NCI-H1092 (cell line): ENCODE results near the gene LUC7L.
"Not testable (repeated sequence)": the region's sequence is repeated elsewhere in the genome, so short reads cannot be mapped to it uniquely, and the experiment has no call there.

Source experiments
- DNase-seq: peaks from one replicate; lab custom pipeline; 2025; lab: John Stamatoyannopoulos, UW

LUC7L gene

DNA sequence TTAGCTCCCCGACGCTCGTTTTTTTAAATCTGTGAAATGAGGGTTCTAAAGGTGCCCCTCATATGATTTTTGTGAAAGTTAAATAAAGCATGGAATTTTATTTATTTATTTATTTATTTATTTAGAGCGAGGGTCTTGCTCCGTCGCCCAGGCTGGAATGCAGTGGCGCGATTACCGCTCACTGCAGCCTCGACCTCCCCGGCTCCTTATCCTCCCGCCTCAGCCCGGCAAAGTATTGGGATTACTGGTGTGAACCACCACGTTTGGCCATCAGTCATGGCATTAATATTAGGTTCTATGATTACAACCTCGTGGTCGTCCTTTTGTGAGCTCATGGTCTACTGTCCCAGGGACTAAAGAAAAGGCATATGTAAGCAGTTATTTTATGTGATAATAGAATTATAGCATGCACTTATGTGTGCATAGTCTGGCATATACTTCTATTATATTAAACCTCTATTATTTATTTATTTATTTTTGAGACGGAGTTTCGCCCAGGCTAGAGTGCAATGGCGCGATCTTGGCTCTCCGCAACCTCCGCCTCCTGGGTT lies 557 bp upstream of the LUC7L start:
- DNase-seq, result no peak

DNA sequence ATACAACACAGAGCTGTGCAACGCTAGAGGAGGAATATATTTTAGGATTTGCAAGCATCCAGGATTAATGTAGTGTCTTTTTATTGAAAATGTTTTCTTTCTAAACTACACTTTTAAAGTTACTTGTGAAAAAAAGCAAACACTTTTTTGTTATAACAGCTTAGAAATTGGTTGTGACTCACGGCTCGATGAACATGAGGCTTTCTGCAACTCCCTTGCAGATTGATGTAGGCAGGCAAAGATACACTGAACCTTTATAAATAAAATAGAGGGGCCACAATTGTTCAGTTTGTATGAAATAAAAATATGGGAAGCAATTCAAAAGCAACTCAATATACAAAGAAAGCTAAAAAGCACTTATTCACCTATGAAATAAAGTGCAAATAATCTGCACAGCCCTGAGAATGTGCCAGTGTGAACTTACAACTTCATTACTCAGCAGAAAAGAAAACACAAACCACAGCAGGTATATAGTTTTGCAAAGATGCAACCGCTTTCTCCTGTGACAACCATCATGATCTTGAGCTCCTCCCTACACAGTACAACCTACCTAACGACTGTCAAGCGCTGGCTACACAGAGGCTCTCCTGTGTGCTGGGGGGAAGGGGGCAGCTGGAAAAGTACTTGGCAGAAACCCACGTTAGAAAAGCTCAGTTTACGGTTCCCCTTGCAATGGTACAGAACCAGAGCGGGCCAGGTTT lies 948 bp downstream of the LUC7L start:
- no peak for DNase-seq

DNA sequence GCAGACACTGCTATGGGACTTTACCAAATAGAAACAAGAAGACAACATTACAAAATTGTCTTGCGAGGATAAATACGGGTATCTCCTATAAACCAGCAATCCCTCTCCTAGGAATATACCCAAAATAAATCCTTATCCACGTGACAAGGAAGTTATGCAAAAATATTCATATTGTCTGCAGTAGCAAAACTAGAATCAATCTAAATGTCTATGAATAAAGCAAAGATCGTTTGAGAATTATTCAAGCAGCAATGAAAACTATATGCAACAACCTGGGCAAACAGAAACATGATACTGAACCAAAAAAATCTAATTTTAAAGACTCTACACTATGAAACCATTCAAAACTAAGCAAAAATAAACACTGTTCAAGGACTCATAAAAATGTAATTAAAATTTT lies 9.2 kb downstream of the LUC7L start:
- no peak for DNase-seq

DNA sequence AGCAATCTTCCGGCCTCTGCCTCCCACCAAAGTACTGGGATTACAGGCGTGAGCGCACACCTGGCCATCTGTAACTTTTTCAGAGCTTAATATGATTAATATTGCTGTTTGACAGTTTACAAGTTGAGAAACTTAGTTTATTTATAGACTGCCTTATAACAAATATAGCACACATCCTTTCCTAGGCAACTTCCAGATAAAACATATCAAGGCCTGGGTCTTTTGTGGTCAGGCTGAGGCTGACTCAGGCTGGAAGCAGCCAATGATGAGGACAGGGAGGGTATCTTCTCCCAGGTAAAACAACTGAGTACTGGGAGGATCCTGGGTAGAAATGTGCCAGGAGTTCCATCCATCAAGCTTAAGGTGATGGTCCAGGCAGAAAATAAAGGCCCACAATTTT lies 16.2 kb downstream of the LUC7L start:
- DNase-seq, result no peak

DNA sequence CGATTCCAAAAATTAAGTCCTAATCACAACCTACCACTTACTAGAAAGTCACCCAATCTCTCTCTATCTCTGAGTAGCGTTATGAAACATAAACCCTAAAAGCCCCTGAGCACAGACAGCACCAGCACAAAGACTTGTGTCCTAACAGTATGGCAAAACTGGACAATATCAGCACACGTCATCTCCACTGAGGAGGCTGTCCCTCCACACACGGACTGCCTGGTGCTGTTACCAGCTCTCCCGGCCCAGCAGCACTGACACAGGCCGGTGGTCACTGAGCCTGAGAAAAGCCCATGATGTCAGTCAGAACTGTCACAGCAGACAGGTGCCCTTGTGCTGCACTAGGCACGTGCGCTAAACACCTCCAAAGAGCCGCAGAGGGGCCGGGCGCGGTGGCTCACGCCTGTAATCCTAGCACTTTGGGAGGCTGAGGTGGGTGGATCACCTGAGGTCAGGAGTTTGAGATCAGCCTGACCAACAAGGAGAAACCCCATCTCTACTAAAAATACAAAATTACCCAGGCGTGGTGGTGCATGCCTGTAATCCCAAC lies 17.5 kb downstream of the LUC7L start:
- DNase-seq, result not testable (repeated sequence)

DNA sequence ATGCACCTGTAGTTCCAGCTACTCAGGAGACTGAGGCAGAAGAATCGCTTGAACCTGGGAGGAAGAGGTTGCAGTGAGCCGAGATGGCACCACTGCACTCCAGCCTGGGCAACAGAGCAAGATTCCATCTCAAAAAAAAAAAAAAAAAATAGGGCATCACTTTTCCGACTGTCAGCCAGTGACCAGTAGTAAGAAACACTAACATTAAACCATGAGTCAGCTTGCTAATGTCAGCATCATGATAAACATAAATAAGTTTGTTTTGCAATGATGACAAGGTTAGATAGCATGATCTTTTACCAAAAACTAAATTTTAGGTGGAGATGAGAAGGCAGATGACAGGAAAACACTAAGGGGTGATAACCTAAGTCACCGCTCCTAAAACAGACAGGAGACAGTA lies 19.9 kb downstream of the LUC7L start:
- not testable (repeated sequence) for DNase-seq

DNA sequence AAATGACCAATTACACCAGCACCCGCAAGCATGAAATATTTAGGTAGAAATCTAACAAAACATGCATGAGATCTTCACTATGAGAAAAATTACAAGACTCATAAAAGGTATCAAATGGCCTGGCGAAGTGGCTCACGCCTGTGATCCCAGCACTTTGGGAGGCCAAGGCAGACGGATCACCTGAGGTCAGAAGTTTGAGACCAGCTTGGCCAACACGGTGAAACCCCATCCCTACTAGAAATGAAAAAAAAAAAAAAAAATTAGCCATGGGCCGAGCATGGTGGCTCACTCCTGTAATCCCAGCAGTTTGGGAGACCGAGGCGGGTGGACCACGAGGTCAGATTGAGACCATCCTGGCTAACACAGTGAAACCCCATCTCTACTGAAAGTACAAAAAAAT lies 25.2 kb downstream of the LUC7L start:
- not testable (repeated sequence) for DNase-seq

DNA sequence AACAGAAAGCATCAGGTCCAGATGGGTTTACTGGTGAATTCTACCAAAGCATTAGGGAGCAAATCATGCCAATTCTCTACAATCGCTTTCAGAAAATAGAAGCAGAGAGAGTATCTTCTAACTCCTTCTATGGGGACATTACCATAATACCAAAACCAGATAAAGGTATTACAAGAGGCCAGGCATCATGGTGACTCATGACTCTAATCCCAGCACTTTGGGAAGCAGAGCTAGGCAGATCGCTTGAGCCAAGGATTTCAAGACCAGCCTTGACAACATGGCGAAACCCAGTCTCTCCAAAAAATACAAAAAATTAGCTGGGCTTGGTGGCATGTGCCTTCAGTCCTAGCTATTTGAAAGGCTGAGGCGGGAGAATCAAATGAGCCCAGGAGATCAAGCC lies 26.0 kb downstream of the LUC7L start:
- DNase-seq, result no peak

DNA sequence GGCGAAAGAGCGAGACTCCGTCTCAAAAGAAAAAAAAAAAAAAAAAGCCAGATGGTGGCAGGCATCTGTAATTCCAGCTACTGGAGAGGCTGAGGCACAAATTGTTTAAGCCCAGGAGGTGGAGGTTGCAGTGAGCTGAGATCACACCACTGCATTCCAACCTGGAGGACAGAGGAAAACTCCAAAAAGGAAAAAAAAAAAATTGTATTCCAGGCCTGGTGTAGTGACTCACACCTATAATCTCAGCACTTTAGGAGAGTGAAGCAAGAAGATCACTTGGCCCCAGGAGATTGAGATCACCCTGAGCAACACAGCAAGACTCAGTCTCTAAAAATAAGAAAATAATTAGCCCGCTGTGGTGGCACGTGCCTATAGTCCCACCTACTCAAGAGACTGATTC lies 28.9 kb downstream of the LUC7L start:
- no peak for DNase-seq

DNA sequence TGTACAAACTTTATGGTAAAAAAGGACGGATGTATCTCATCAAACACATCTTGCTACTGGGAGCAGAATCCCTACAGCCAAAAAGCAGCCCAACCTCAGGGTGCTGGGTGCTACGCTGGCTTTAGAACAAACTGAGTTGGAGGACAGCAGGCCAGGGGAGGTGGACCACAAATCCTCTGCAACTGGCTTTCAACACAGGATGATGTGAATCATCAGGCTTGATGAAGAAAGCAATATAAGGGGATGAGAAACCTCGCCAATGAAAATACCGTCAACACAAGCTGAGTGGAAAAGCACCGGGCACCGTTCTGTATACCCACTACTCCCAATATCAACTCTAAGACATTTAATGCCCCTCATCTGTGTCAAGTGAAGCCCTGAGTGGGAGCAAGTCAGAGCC lies 34.7 kb downstream of the LUC7L start:
- no peak for DNase-seq

DNA sequence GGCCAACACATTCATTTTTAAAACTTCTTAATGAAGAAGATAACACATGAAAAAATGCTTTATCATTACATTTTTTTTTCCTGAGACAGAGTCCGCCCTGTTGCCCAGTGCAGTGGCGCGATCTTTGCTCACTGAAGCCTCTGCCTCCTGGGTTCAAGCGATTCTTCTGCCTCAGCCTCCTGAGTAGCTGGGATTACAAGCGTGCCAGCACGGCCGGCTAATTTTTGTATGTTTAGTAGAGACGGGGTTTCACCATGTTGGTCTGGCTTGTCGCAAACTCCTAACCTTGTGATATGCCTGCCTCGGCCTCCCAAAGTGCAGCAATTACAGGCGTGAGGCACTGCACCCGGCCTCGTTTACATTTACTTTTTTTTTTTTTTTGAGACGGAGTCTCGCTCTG lies 35.8 kb downstream of the LUC7L start:
- DNase-seq, result no peak

DNA sequence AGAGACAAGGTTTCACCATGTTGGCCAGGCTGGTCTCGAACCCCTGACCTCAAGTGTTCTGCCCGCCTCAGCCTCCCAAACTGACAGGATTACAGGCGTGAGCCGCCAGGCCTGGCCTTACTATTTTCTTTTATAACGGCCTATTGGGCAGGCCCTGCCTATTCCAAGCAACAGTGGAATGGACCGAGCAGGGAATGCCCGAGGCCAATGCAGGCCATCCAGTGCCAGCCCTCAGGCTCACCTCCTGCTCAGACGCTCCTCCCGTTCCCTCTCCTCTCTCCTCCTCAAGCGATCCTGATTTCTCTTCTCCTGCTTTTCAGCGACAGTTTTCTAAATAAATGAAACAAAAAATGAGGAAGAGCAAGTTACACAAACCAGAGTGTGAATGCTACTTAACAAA lies 36.6 kb downstream of the LUC7L start:
- no peak for DNase-seq

DNA sequence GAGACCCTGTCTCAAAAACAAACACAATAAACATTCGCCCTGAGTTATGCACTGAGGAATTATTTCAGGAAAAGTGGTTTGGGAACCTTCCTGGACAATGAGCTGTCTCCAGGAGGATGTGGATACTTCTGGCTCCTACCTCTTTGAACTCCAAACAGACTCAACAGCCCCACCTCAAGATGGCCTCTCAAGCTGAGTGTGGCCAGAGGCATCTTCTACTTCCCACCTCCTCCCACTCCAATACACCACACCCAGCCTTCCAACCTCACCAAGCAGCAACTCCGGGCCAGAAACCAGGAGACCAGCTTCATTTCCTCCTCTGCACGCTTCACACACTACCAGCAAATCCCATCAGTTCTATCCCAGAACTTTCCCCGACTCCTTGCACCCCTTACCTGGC lies 37.4 kb downstream of the LUC7L start:
- no peak for DNase-seq

DNA sequence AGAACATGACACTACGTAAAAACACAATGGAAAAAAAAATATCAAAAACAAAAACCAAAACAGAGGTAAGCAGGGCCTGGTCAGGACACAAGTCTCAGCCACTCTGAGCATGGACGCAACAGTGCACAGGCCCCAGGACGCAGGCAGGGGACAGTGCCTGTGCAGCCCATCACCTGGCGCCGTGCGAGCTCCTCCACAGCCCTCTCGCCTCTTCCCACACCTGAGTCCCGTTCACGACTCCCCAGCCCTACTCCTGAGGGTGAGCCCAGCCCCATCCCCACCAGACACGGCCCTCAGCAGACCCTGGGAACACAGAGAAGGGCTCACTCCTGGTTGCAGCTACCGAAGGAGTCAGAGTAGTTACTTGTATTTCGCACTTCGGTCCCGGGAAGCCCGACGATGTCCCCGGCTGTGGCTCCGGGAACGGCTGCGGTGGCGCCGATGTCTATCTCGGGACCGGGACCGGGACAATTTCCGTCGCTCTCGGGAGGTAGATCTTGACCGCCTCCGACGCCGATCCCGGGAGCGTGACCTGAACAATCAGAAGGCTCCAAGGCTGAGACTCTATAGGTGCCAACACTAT lies 39.6 kb downstream of the LUC7L start:
- no peak for DNase-seq

DNA sequence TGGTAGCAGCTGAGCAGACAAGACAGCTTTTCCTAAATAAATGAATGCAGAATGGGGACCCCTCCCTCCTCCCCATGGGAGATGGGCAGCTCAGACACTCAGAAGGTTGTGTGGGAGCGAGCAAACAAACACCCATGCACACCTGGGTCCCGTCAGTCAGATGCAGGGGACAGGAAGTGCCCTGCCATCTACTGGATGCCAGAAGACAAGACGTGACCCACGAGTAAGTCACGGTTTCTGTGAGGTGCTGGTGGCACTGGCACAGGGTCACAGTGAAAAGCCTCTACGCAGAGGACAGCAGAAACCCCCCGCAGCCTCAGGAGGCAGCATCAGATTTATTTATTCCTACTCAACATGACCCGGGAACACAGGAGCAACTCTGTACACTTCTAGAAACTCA lies 40.6 kb downstream of the LUC7L start:
- no peak for DNase-seq

DNA sequence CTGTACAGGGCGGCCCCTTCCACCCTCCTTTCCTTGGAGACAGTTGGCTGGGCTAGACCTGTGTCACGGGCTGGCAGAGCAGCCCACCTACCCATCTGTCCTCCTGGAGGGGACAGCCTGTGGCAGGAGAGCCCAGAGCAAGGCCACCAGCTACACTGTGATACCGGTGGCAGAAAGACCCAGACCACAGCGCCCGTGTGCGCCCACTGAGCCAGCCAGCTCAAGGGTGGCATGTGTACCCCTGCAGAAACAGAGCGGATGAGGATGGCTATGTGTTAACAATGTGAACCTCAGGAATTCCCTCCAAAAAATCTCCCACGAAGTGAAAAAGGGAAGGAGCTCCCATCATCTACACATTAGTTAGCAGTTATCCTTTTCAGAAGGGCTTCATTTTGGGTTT lies 41.9 kb downstream of the LUC7L start:
- no peak for DNase-seq

DNA sequence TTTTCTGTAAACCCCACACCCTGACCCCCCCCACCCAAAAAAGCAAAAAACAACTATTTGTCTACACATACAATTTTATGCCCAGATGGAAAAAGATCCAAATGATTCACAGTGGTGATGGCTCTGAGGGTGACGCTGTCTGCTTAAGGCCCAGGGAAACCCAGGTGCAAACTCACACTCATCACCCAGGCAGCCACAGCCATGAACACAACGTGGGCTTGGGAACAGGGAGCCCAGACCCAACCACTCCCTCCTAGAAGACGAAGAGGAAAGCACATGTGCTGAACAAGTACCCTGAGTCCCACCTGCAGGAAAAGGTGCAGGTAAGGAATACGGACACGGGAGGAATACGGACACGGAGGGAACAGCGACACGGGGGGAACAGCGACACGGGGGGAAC lies 43.6 kb downstream of the LUC7L start:
- no peak for DNase-seq

DNA sequence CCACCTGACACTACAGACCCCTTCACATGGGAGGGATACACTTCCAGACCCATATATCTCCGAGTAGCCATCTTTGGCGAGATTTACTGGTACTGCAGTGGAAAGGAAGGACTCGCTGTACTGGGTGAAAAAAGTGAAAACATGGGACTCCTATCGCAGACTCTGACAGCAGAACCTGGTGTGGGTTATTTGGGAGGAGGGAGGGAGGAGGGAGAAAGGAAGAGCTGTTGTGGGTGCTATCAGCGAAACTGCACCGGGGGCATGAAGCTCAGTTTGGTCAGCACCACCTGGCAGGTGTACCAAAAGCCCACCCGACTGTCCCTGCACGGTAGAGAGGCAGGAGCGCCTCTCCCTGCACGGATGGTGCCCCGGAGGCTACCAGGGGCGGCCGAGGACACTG lies 44.0 kb downstream of the LUC7L start:
- DNase-seq, result no peak

DNA sequence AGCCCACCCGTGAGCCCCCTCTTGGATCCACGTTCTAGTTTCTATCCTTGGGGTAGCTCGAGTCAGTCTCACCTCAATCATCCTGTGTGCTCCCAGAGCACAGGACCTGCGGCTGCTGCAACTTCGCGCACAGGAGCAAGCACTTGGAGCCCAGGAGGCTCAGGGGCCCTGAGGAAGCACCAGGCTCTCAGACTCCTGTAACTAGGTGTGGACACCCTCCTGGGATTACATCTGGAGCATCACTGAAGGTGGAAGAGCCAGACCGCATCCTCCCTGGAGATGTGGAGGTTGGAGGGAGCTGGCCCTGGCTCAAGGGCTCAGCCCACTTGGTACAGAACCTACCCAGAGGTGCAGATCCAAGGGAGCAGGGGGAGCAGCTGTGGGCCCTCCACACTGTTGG lies 46.2 kb downstream of the LUC7L start:
- DNase-seq, result no peak

DNA sequence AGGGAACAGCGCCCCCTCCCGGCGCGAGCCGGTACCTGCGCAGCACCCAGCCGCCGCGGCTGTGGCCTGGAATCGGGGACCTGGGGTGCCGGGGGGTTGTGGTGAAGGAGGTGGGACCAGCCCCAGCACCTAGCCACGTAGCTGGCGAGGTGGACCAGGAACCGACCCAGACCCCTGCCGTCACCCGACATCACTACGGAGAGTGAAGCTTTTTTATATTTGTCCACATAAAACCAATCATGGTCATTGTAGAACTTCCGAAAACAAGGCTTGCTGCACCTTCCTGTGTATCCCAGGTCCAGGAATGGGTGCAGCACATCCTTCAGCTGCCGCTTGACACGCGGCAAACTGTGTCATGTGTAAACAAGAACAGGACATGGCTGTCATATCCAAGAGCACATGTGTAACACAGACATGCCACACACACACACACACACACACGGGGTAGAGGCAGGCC lies 47.7 kb downstream of the LUC7L start:
- DNase-seq, result no peak

DNA sequence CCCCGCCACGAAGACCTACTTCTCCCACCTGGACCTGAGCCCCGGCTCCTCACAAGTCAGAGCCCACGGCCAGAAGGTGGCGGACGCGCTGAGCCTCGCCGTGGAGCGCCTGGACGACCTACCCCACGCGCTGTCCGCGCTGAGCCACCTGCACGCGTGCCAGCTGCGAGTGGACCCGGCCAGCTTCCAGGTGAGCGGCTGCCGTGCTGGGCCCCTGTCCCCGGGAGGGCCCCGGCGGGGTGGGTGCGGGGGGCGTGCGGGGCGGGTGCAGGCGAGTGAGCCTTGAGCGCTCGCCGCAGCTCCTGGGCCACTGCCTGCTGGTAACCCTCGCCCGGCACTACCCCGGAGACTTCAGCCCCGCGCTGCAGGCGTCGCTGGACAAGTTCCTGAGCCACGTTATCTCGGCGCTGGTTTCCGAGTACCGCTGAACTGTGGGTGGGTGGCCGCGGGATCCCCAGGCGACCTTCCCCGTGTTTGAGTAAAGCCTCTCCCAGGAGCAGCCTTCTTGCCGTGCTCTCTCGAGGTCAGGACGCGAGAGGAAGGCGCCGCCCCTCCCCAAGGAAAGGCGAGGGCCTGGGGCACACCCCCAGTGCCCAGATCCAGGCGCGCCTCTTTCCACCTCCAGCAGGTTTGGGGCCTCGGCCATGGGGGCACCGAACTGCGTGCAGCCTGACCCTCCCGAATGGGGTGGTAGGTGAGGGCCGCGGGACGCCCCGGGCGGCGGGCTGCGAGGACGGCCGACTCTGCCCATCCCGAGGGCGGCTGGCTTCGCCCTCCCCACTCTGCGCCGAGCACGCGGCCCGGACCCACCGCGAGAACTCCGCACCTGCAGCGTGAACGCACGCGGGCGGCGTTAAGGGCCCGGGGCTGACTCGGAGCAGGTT lies 48.3 kb downstream of the LUC7L start:
- DNase-seq, result peak; percentile 71

DNA sequence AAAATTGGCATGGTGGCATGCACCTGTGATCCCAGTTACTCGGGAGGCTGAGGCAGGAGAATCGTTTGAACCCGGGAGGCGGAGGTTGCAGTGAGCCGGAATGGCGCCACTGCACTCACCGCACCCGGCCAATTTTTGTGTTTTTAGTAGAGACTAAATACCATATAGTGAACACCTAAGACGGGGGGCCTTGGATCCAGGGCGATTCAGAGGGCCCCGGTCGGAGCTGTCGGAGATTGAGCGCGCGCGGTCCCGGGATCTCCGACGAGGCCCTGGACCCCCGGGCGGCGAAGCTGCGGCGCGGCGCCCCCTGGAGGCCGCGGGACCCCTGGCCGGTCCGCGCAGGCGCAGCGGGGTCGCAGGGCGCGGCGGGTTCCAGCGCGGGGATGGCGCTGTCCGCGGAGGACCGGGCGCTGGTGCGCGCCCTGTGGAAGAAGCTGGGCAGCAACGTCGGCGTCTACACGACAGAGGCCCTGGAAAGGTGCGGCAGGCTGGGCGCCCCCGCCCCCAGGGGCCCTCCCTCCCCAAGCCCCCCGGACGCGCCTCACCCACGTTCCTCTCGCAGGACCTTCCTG lies 49.1 kb downstream of the LUC7L start, which contains the start of gene HBQ1:
TSS of gene HBQ1 (plus strand) at position 359 of the 575 bp plus-strand sequence. CDS start at position 387, 28 bp downstream.
- DNase-seq, result peak; percentile 35
